ENCODE data around the gene HBG1.
"Not testable (repeated sequence)": the region's sequence is repeated elsewhere in the genome, so short reads cannot be mapped to it uniquely, and the experiment has no call there.

The HBG1 gene

GRCh38 chr11:5258543-5259262, 9.0 kb upstream of the HBG1 start:
- Histone ChIP-seq H3K27me3 (no peaks in the 10 kb centered on the region), H3K9me3 (no peaks in the 10 kb centered on the region), H3K4me2 (no peak overlapping the region), H3K9ac (no peak overlapping the region), H3K36me3 (no peaks in the 10 kb centered on the region), H3K4me3 (no peak overlapping the region), H3K4me1 (no peaks in the 10 kb centered on the region), H3K27ac (no peak overlapping the region), H4K20me1 (no peaks in the 10 kb centered on the region)
- TF ChIP-seq Cebpa-rat (IDR thresholded peaks at IDR 0.05), result no peak

DNA sequence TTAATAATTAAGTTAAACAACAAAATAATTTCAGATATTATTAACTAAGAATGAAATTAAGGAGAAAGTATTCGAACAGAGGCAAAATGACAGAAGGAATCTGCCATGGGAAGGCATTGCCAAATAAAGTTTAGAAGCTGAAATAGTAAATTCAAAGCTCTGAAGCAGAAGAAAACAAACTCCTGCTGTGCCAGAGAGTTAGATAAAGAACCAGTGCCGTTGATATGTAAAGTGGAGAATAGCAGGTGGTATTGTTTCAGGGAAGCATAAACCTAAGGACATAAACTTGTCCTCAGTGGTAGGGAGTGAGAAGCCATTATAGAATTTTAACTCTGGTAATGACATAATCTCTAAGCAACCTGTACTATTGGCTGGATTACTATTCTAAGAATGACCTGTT, 7.6 kb upstream of the HBG1 start:
- Histone ChIP-seq H3K4me3 (no peak overlapping the region), H4K20me1 (no peaks in the 10 kb centered on the region), H3K36me3 (no peaks in the 10 kb centered on the region), H3K9ac (no peak overlapping the region), H3K27ac (no peak overlapping the region), H3K9me3 (no peaks in the 10 kb centered on the region), H3K4me1 (no peaks in the 10 kb centered on the region), H3K4me2 (no peak overlapping the region), H3K27me3 (no peaks in the 10 kb centered on the region)
- TF ChIP-seq Cebpa-rat (IDR thresholded peaks at IDR 0.05), result no peak

DNA sequence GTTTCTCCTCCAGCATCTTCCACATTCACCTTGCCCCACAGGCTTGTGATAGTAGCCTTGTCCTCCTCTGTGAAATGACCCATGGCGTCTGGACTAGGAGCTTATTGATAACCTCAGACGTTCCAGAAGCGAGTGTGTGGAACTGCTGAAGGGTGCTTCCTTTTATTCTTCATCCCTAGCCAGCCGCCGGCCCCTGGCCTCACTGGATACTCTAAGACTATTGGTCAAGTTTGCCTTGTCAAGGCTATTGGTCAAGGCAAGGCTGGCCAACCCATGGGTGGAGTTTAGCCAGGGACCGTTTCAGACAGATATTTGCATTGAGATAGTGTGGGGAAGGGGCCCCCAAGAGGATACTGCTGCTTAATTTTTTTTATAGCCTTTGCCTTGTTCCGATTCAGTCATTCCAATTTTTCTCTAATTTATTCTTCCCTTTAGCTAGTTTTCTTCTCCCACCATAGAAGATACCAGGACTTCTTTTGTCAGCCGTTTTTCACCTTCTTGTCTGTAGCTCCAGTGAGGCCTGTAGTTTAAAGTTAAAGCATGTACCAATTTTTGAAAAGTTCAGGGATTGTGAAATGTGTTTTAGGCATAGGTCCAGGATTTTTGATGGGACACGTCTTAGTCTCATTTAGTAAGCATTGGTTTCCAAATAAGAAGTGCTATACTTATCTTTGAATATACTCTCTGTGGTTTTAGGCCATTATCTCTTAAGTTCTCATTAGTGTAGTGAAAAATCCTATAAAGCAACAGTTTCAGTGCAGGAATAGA, 5.2 kb upstream of the HBG1 start, which contains the start of gene HBG2:
Gene HBG2, minus strand, starts transcription at position 136 of the 768 bp plus-strand sequence. Its CDS starts 53 bp downstream, at position 83.
- H3K9me3 ChIP-seq, H3K27me3 ChIP-seq, H3K4me1 ChIP-seq, H3K4me3 ChIP-seq, H3K27ac ChIP-seq, H3K36me3 ChIP-seq, H4K20me1 ChIP-seq, H3K9ac ChIP-seq, H3K4me2 ChIP-seq: not testable (repeated sequence)

- H3K27me3 ChIP-seq, H3K4me3 ChIP-seq, H3K9ac ChIP-seq, H3K4me2 ChIP-seq, H3K4me1 ChIP-seq, H3K36me3 ChIP-seq, H4K20me1 ChIP-seq, H3K27ac ChIP-seq, H3K9me3 ChIP-seq: not testable (repeated sequence)
Observed at GRCh38 chr11:5254023-5254422, 4.4 kb upstream of the HBG1 start.

GRCh38 chr11:5253440-5253839, 3.8 kb upstream of the HBG1 start:
- H3K9ac ChIP-seq, H3K36me3 ChIP-seq, H3K4me3 ChIP-seq, H3K27me3 ChIP-seq, H3K4me2 ChIP-seq, H4K20me1 ChIP-seq, H3K4me1 ChIP-seq, H3K9me3 ChIP-seq, H3K27ac ChIP-seq: not testable (repeated sequence)

- Histone ChIP-seq H3K27me3 (no peaks in the 10 kb centered on the region), H3K4me2 (no peak overlapping the region), H3K36me3 (no peaks in the 10 kb centered on the region), H3K9me3 (no peaks in the 10 kb centered on the region), H3K4me1 (no peaks in the 10 kb centered on the region), H3K4me3 (no peak overlapping the region), H3K9ac (no peak overlapping the region), H3K27ac (no peak overlapping the region), H4K20me1 (no peaks in the 10 kb centered on the region)
- no peak for TF ChIP-seq Cebpa-rat (IDR thresholded peaks at IDR 0.05)
Observed at GRCh38 chr11:5252919-5253265, 3.2 kb upstream of the HBG1 start.

DNA sequence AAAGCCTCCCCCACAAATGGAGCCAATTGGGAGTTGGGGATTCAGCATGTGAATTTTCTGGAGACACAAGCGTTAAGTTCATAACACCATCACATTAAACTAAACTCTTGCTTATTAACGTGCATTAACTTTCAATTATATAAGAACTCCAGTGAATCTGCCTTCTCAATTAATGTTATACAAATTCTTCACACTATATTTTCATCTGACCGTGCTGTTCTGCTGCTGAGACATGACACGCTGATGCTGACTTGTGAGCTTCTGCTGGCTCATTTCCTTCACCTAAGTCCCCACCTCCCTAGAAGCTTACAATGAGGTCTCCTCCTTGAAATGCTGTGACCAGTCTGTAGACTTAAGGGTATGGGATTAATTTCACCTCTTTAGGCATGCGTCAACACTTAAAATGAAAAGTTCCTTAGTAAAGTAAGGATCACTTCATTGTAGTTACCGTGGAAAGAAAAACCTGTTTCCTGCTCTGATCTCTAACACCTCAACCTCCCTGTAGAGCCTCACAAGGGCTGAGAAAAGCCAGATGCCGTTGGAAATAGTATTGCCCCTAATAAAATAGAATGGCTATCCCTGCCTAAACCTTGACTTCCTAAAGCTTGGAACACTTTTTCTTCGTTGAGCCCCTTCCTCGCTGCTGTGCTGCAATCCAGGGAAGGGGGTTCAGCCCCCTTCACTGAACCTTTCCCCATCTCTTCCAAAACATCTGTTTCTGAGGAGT, 2.7 kb upstream of the HBG1 start:
- Histone ChIP-seq H3K4me2 (no peak overlapping the region), H3K27ac (no peak overlapping the region), H3K4me3 (no peak overlapping the region), H4K20me1 (no peaks in the 10 kb centered on the region), H3K9ac (no peak overlapping the region), H3K9me3 (no peaks in the 10 kb centered on the region), H3K4me1 (no peaks in the 10 kb centered on the region), H3K36me3 (no peaks in the 10 kb centered on the region), H3K27me3 (no peaks in the 10 kb centered on the region)
- no peak for TF ChIP-seq Cebpa-rat (IDR thresholded peaks at IDR 0.05)

DNA sequence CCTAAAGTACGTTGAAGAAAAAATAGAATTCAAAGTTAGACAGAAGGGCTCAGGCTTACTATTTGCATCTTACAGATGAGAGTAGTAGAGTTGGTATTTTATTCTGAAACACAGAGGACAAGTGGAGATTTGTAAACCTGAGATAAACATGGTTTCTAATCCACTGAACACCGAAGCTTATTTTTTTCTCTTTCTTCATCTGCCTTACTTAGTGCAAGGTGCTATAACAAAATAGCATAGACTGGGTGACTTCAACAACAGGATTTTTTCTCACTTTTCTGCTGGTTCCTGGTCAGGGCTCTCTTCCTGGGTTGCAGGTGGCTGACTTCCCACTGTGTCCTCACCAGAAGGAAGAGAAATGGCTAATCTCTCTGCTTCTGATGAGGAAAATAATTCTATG, 2.1 kb upstream of the HBG1 start:
- Histone ChIP-seq H3K27ac (no peak overlapping the region), H3K36me3 (no peaks in the 10 kb centered on the region), H3K27me3 (no peaks in the 10 kb centered on the region), H3K9ac (no peak overlapping the region), H3K4me1 (no peaks in the 10 kb centered on the region), H3K9me3 (no peaks in the 10 kb centered on the region), H4K20me1 (no peaks in the 10 kb centered on the region), H3K4me3 (no peak overlapping the region), H3K4me2 (no peak overlapping the region)
- no peak for TF ChIP-seq Cebpa-rat (IDR thresholded peaks at IDR 0.05)

DNA sequence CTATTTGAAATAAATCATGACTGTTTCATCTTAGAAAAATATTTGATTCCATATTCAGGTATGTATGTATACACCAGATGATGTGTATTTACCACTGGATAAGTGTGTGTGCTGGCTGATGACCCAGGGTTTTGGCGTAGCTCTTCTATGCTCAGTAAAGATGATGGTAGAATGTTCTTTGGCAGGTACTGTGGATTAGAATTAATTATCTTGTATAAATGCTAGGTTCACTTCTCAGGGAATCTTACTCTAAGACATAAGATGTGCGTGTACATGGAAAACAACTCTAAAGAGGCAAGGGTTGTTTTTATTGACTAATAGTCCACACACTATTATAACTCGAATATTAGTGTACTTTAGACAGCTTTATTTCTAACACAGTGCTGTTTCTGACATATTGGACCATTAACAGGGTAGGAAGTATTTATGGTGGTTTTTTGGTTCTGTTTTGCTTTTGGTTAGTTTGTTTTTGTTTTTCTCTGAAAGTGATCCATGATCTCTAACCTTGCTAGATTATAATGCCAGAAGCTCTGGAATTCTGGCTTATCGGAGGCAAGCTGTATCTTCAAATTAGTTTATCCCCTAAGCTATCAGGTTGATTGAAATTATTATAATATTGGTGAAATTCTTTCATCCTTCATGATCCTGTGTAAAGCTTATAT, 1.0 kb upstream of the HBG1 start:
- Histone ChIP-seq H3K27ac (no peak overlapping the region), H4K20me1 (no peaks in the 10 kb centered on the region), H3K4me1 (no peaks in the 10 kb centered on the region), H3K9ac (no peak overlapping the region), H3K9me3 (no peaks in the 10 kb centered on the region), H3K36me3 (no peaks in the 10 kb centered on the region), H3K4me2 (no peak overlapping the region), H3K27me3 (no peaks in the 10 kb centered on the region), H3K4me3 (no peak overlapping the region)
- no peak for TF ChIP-seq Cebpa-rat (IDR thresholded peaks at IDR 0.05)

GRCh38 chr11:5248498-5248897, 1.2 kb downstream of the HBG1 start:
- H3K36me3 ChIP-seq, H3K4me2 ChIP-seq, H3K27me3 ChIP-seq: not testable (repeated sequence)

More at GRCh38 chr11:5248498-5248897, 1.2 kb downstream of the HBG1 start:
- not testable (repeated sequence) for H3K4me1 ChIP-seq, H3K27ac ChIP-seq, H3K9ac ChIP-seq, H4K20me1 ChIP-seq, H3K4me3 ChIP-seq, H3K9me3 ChIP-seq

Data from BLaER1 (cell line).